ENCODE data around the gene NR5A1. TPM values are rescaled to one million over a fixed set of nuclear protein-coding genes. Genes with fewer than 3 reads are reported as not detected.

The NR5A1 gene
- total RNA-seq, 1 donor from 2014 or later: not detected

GRCh38 chr9:124450931-124451661, 56.1 kb downstream of the NR5A1 start:
- no peak for DNase-seq
- H3K27me3 Mint-ChIP-seq (ENCODE audit: unreplicated experiment): peaks cover 9% of the 10 kb centered on the region

DNA sequence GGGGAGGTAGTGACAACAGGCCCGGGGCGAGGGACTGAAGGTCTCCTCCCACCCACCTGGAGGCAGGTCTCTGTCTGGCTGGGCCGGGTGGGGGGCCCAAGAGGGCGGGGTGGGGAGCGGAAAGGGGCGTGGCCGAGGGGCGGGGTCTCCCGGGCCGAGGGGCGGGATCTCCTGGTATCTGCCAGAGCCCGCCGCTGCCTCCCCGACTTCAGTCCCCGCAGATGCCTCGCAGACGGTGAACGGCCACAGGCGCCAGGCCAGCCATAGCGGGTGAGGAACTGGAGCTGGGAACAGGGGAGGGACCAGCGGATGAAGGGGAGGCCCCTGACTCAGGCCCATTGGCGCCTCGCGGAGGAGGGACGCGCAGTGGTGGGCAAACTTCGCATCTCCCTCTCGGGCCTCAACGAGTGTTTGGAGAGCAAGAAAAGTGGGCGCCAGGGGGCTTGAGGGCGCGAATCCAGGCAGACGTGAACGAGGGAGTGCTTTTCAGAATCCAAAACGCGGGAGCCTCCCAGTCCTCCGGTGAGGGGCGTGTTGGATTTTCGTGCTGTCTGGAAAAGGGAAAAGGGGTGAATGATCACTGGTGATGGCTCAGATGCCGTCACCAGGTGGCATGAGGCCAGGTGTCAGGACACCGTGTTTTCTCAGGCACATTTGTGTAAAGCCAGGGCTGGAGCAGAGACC, 56.8 kb downstream of the NR5A1 start, which contains the start of gene ADGRD2:
Gene ADGRD2 (plus strand): TSS at position 211 of the 684 bp plus-strand sequence. CDS start 1,216 bp downstream, outside the sequence.
- peak; percentile 77 for DNase-seq
- Mint-ChIP-seq H3K27ac (ENCODE audit: unreplicated experiment) (no peak within 1 kb of the TSS), H3K27me3 (ENCODE audit: unreplicated experiment) (peaks cover 9% of the 10 kb centered on the region), H3K9me3 (ENCODE audit: unreplicated experiment) (peaks cover 4% of the 10 kb centered on the region), H3K4me1 (ENCODE audit: low read depth, unreplicated experiment) (peaks cover 2% of the 10 kb centered on the region), H3K36me3 (ENCODE audit: unreplicated experiment) (no peaks in the 10 kb centered on the region), H3K4me3 (ENCODE audit: unreplicated experiment) (peak within 1 kb of the TSS; percentile 55)
- TF ChIP-seq CTCF (IDR thresholded peaks at IDR 0.05; ENCODE audit: partially characterized antibody, unreplicated experiment): no peak

More at GRCh38 chr9:124450931-124451661, 56.1 kb downstream of the NR5A1 start:
- no peak overlapping the region for H3K4me3 Mint-ChIP-seq (ENCODE audit: unreplicated experiment)
- no peak for TF ChIP-seq CTCF (IDR thresholded peaks at IDR 0.05; ENCODE audit: partially characterized antibody, unreplicated experiment)
- H3K9me3 Mint-ChIP-seq (ENCODE audit: unreplicated experiment): peaks cover 2% of the 10 kb centered on the region
- H3K4me1 Mint-ChIP-seq (ENCODE audit: low read depth, unreplicated experiment): peaks cover 2% of the 10 kb centered on the region
- no peak overlapping the region for H3K27ac Mint-ChIP-seq (ENCODE audit: unreplicated experiment)
- H3K36me3 Mint-ChIP-seq (ENCODE audit: unreplicated experiment): no peaks in the 10 kb centered on the region

DNA sequence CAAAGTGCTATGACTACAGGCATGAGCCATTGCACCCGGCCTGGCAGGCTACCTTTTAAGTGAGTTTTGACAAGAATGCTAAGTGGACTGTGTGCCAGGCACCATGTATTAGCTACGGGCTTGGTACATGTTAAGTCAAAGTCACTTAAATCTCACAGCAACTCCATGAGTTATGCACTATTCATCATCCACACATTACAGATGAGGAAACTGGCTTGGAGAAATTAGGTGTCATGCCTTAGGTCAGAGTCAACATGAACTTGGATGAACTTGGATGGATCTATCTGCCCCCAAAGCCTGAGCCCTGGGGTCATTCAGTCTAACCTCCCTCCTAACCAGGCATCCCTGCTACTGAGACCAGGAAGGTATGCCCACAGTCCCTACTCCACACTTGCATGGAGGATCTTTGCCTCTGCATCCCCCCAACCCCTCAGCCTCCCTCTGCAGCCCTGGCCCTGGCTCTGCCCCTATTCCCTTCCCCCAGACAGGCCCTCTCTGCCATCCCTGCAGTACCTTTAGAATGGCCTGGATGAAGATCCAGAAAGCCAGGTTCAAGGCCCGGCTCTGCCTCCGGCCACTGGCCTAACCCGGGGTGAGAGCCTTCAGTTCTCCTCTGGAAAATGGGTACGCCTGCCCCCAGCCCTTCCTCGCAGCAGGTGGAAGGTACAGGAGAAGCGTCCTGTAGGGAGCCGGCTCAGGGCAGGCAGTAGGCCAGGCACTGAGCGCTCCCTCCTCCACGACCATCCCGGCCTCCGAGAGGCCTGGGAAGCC, 57.6 kb downstream of the NR5A1 start:
- H3K4me1 Mint-ChIP-seq (ENCODE audit: low read depth, unreplicated experiment): no peaks in the 10 kb centered on the region

DNA sequence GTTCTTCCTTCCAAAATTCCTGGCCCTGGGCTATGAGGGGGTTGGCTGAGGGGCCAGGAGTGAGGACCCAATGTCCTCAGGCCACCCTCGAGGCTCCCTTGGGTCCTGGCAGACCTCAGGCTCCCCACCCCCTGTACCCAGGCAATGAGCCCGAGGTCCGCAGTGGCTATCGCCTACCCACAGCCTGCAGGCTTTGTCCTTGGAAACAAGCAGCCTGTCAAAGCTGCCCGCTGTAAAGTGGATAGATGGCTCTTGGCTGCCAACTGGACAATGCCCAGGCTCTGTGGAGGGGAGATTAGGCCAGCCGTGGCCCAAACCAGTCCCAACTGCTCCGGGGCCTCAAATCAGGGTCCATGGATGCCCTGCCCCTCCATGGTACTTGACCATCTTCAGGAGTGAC, 59.2 kb downstream of the NR5A1 start:
- Mint-ChIP-seq H3K9me3 (ENCODE audit: unreplicated experiment) (peaks cover 2% of the 10 kb centered on the region), H3K4me3 (ENCODE audit: unreplicated experiment) (no peak overlapping the region), H3K27ac (ENCODE audit: unreplicated experiment) (no peak overlapping the region), H3K4me1 (ENCODE audit: low read depth, unreplicated experiment) (no peaks in the 10 kb centered on the region), H3K27me3 (ENCODE audit: unreplicated experiment) (peaks cover 9% of the 10 kb centered on the region), H3K36me3 (ENCODE audit: unreplicated experiment) (no peaks in the 10 kb centered on the region)
- DNase-seq: no peak
- TF ChIP-seq CTCF (IDR thresholded peaks at IDR 0.05; ENCODE audit: partially characterized antibody, unreplicated experiment): no peak

More for the DNA sequence above, 57.6 kb downstream of the NR5A1 start:
- H3K27ac Mint-ChIP-seq (ENCODE audit: unreplicated experiment): no peak overlapping the region
- peaks cover 2% of the 10 kb centered on the region for H3K9me3 Mint-ChIP-seq (ENCODE audit: unreplicated experiment)
- no peak for TF ChIP-seq CTCF (IDR thresholded peaks at IDR 0.05; ENCODE audit: partially characterized antibody, unreplicated experiment)
- DNase-seq: no peak
- no peaks in the 10 kb centered on the region for H3K36me3 Mint-ChIP-seq (ENCODE audit: unreplicated experiment)
- H3K4me3 Mint-ChIP-seq (ENCODE audit: unreplicated experiment): no peak overlapping the region
- peaks cover 9% of the 10 kb centered on the region for H3K27me3 Mint-ChIP-seq (ENCODE audit: unreplicated experiment)

Measured in glutamatergic neuron (in vitro differentiated cells).